ENCODE data around the gene S100A9. TPM values are rescaled to one million over a fixed set of nuclear protein-coding genes. Genes with fewer than 3 reads are reported as not detected.

S100A9 gene
- total RNA-seq, 5 donors from 2014 or later (not counting 1 experiment from before 2014, with no cell fraction given), result 0.98 to 11.5 (median 2.5) TPM; not detected in 1

DNA sequence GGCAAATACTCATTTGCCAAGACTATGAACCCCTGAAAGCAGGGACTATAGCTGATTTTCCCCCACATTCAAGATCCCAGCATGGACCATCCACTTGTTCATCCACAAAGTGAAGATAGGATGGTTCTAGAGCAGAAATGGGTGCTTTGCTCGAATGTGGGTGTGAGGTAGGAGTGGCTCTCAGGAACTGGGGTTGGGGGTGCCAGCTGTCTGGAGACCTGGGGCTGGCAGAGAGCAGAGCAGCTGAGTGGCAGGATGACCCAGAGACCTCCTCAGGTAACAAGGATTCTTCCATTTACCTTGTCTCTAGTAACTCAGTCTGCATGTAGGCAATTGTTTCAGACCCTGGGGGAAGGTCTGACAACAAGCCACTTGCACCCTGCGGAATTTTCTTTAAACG, 6.0 kb downstream of the S100A9 start:
- ChIA-PET CTCF (no interaction called here), POLR2A (no interaction called here)
- WGBS (ENCODE audit: insufficient coverage), result no CpG with 5 or more reads among the region's 3 CpGs
- H3K4me3 Mint-ChIP-seq, result no peak overlapping the region
- Histone ChIP-seq H3K4me1 (ENCODE audit: control insufficient read depth in 1 of 2, extremely low read depth in 1 of 2, insufficient read depth in 2 of 2, low read length in 2 of 2) (no peaks in the 10 kb centered on the region), H3K27me3 (replicated peaks in 1 of 2; ENCODE audit: control insufficient read depth in 2 of 2, extremely low read depth in 1 of 2, insufficient read depth in 2 of 2, low read length in 1 of 2) (peaks cover 0 to 13% of the 10 kb centered on the region in 2 experiments), H3K4me3 (ENCODE audit: control insufficient read depth in 1 of 2, extremely low read depth in 1 of 2, low read length in 1 of 2) (no peak overlapping the region), H3K27ac (ENCODE audit: low read length) (no peak overlapping the region), H3K36me3 (ENCODE audit: control insufficient read depth in 2 of 2, extremely low read depth in 1 of 2, insufficient read depth in 1 of 2, low read length in 1 of 2) (no peaks in the 10 kb centered on the region), H3K9me3 (no peaks in the 10 kb centered on the region)
- H3K36me3 Mint-ChIP-seq, result no peaks in the 10 kb centered on the region
- H3K9me3 Mint-ChIP-seq, result no peaks in the 10 kb centered on the region
- DNase-seq (no peak), ATAC-seq (replicated peaks in 1 of 4) (no peak)
- peaks cover 14% of the 10 kb centered on the region in 2 donors for H3K27me3 Mint-ChIP-seq
- peaks cover 0 to under 1% (median 0%) of the 10 kb centered on the region in 3 donors for H3K4me1 Mint-ChIP-seq
- no peak overlapping the region for H3K27ac Mint-ChIP-seq

DNA sequence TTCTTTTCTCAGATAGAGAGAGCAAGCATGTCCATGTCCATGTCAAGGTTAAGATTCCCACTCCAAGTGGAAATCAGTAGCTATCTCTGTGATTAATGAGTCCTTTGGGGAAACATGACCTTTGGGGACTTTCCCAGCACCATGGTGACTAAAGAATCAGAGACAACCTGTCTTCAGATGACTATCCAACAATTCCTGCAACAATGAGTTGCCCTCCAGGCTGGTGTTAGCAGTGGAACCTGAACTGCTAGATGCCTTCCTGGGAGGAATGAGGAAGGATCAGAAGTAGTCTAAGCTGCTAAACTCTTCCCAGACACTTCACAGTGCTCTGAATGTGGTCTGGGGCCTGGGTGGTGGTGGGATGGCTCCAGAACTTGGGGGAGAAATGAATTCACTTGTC, 6.5 kb downstream of the S100A9 start:
- no peaks in the 10 kb centered on the region for H3K9me3 Mint-ChIP-seq
- ChIA-PET CTCF (interaction anchor here in 1 of 2 donors (0.7 kb wide), 1 partner anchor 43 kb away, joined by 12 read pairs; no protein-coding TSS in a partner anchor), POLR2A (no interaction called here)
- peaks cover 0 to 13% of the 10 kb centered on the region in 2 experiments for H3K27me3 ChIP-seq (replicated peaks in 1 of 2; ENCODE audit: control insufficient read depth in 2 of 2, extremely low read depth in 1 of 2, insufficient read depth in 2 of 2, low read length in 1 of 2)
- H3K27me3 Mint-ChIP-seq, result peaks cover 14% of the 10 kb centered on the region in 2 donors
- H3K36me3 Mint-ChIP-seq, result no peaks in the 10 kb centered on the region
- H3K4me1 ChIP-seq (ENCODE audit: control insufficient read depth in 1 of 2, extremely low read depth in 1 of 2, insufficient read depth in 2 of 2, low read length in 2 of 2), result no peaks in the 10 kb centered on the region
- H3K27ac Mint-ChIP-seq, result no peak overlapping the region
- no peak overlapping the region for H3K27ac ChIP-seq (ENCODE audit: low read length)
- H3K4me3 ChIP-seq (ENCODE audit: control insufficient read depth in 1 of 2, extremely low read depth in 1 of 2, low read length in 1 of 2), result no peak overlapping the region
- ATAC-seq (replicated peaks in 1 of 4), result no peak
- no peaks in the 10 kb centered on the region for H3K9me3 ChIP-seq
- no peaks in the 10 kb centered on the region for H3K4me1 Mint-ChIP-seq
- DNase-seq, result no peak
- no peak overlapping the region for H3K4me3 Mint-ChIP-seq
- H3K36me3 ChIP-seq (ENCODE audit: control insufficient read depth in 2 of 2, extremely low read depth in 1 of 2, insufficient read depth in 1 of 2, low read length in 1 of 2), result no peaks in the 10 kb centered on the region

DNA sequence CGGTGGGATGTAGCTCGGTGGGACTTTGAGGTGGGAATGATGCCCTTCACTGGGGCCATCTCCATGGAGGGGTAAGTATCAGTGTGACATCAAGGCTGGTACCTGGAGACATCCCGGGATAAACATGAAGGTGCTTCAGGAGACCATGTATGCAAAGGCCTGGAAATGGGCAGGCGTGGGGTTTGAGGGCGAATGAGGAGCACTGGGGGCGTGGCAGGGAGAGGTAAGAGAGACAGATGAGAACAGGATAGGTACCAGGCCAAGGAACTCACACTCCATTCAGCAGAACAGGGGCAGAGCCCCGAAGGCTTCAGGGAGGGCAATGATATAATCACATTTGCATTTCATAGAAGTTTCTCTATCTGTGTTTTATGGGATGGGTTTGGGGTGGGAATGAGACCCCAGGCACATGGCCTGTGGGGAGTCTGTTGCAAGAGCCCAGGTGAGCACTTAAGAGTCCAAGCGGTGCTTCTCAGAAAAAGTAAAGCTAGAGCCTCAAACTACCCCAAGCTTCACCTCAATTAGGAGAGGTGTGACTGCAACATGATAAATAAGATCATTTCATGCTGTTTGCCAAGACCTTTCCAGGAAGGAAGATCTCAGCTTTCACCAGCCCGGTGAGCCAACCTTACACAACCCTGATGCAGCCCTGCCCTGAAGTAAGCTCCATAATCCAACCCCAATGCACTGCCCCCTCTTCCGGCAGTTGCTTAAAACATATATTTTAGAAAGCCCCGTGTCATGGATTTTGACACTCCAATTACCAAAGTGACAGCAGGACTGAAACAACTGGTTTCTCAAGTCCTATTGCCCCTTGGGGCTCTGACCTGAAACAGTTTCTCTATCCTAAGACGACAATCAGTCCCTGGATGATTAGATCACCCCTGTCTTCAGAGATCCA, 7.4 kb downstream of the S100A9 start:
- Mint-ChIP-seq H3K9me3 (no peaks in the 10 kb centered on the region), H3K27me3 (peaks cover 14 to 21% of the 10 kb centered on the region in 2 donors), H3K4me1 (no peaks in the 10 kb centered on the region), H3K36me3 (no peaks in the 10 kb centered on the region), H3K4me3 (no peak overlapping the region), H3K27ac (no peak overlapping the region)
- Histone ChIP-seq H3K4me3 (ENCODE audit: control insufficient read depth in 1 of 2, extremely low read depth in 1 of 2, low read length in 1 of 2) (no peak overlapping the region), H3K4me1 (ENCODE audit: control insufficient read depth in 1 of 2, extremely low read depth in 1 of 2, insufficient read depth in 2 of 2, low read length in 2 of 2) (no peaks in the 10 kb centered on the region), H3K36me3 (ENCODE audit: control insufficient read depth in 2 of 2, extremely low read depth in 1 of 2, insufficient read depth in 1 of 2, low read length in 1 of 2) (no peaks in the 10 kb centered on the region), H3K9me3 (no peaks in the 10 kb centered on the region), H3K27me3 (replicated peaks in 1 of 2; ENCODE audit: control insufficient read depth in 2 of 2, extremely low read depth in 1 of 2, insufficient read depth in 2 of 2, low read length in 1 of 2) (peaks cover 0 to 10% of the 10 kb centered on the region in 2 experiments), H3K27ac (ENCODE audit: low read length) (no peak overlapping the region)
- WGBS (ENCODE audit: insufficient coverage), result 83% methylated on average over 10 of the region's 12 CpGs
- no peak for ATAC-seq (replicated peaks in 1 of 4)
- no peak for DNase-seq
- ChIA-PET POLR2A (no interaction called here), CTCF (no interaction called here)

DNA sequence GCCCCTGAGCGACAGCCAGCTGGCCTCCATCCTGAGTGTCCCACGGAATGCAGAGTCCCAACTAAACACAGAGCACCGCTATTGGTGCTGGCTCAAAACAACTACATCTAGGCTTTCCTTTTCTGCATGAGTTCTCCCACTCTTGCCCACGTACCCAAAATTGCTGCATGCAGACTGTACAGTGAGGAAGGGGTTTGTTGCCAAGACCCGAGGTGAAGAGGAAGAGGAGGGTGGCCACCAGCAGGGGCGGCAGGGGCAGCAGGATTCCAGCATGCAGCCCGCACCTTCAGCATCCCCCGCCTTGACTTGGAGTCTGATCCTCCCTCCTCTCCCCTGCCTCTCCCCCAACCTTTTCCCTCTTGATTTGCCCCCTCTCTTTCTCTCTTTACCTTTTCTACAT, 8.0 kb downstream of the S100A9 start:
- H3K27ac Mint-ChIP-seq, result no peak overlapping the region
- H3K27me3 Mint-ChIP-seq, result peaks cover 14 to 21% of the 10 kb centered on the region in 2 donors
- H3K4me1 ChIP-seq (ENCODE audit: control insufficient read depth in 1 of 2, extremely low read depth in 1 of 2, insufficient read depth in 2 of 2, low read length in 2 of 2), result no peaks in the 10 kb centered on the region
- ATAC-seq (replicated peaks in 1 of 4), result no peak
- 74% methylated on average over 3 of the region's 8 CpGs for WGBS (ENCODE audit: insufficient coverage)
- POLR2A ChIA-PET, result no interaction called here
- CTCF ChIA-PET, result no interaction called here
- DNase-seq, result no peak
- H3K9me3 ChIP-seq, result no peaks in the 10 kb centered on the region
- H3K27me3 ChIP-seq (replicated peaks in 1 of 2; ENCODE audit: control insufficient read depth in 2 of 2, extremely low read depth in 1 of 2, insufficient read depth in 2 of 2, low read length in 1 of 2), result peaks cover 0 to 12% of the 10 kb centered on the region in 2 experiments
- no peak overlapping the region for H3K4me3 ChIP-seq (ENCODE audit: control insufficient read depth in 1 of 2, extremely low read depth in 1 of 2, low read length in 1 of 2)
- no peaks in the 10 kb centered on the region for H3K36me3 ChIP-seq (ENCODE audit: control insufficient read depth in 2 of 2, extremely low read depth in 1 of 2, insufficient read depth in 1 of 2, low read length in 1 of 2)
- no peaks in the 10 kb centered on the region for H3K9me3 Mint-ChIP-seq
- no peak overlapping the region for H3K27ac ChIP-seq (ENCODE audit: low read length)
- no peaks in the 10 kb centered on the region for H3K4me1 Mint-ChIP-seq
- H3K4me3 Mint-ChIP-seq, result no peak overlapping the region
- H3K36me3 Mint-ChIP-seq, result no peaks in the 10 kb centered on the region

DNA sequence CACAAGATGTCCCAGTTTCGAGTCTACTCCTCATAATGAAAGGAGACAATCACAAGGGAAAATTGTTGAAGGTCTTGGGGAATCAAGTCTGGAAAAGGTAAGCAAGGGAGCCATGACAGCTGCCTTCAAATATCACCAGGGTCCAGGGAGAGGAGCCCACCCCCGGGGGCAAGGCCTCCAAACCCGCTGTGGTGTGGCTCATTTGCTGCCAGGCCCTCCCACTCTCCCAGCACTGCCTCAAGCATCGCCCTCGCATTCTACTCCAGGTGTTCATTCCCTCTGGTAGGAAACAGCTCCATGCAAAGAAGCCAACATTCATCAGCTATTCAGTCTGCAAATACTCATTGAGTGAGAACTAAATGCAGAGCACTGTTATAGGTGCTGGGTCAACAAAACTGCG, 8.6 kb downstream of the S100A9 start:
- ChIA-PET CTCF (no interaction called here), POLR2A (no interaction called here)
- H3K4me3 Mint-ChIP-seq, result no peak overlapping the region
- H3K36me3 ChIP-seq (ENCODE audit: control insufficient read depth in 2 of 2, extremely low read depth in 1 of 2, insufficient read depth in 1 of 2, low read length in 1 of 2), result no peaks in the 10 kb centered on the region
- H3K4me1 ChIP-seq (ENCODE audit: control insufficient read depth in 1 of 2, extremely low read depth in 1 of 2, insufficient read depth in 2 of 2, low read length in 2 of 2), result no peaks in the 10 kb centered on the region
- H3K4me3 ChIP-seq (ENCODE audit: control insufficient read depth in 1 of 2, extremely low read depth in 1 of 2, low read length in 1 of 2), result no peak overlapping the region
- H3K27ac ChIP-seq (ENCODE audit: low read length), result no peak overlapping the region
- H3K9me3 Mint-ChIP-seq, result no peaks in the 10 kb centered on the region
- H3K9me3 ChIP-seq, result no peaks in the 10 kb centered on the region
- H3K27me3 Mint-ChIP-seq, result peaks cover 14 to 21% of the 10 kb centered on the region in 2 donors
- H3K36me3 Mint-ChIP-seq, result no peaks in the 10 kb centered on the region
- no peaks in the 10 kb centered on the region for H3K4me1 Mint-ChIP-seq
- no peak overlapping the region for H3K27ac Mint-ChIP-seq
- ATAC-seq (replicated peaks in 1 of 4) (no peak), DNase-seq (no peak)
- H3K27me3 ChIP-seq (replicated peaks in 1 of 2; ENCODE audit: control insufficient read depth in 2 of 2, extremely low read depth in 1 of 2, insufficient read depth in 2 of 2, low read length in 1 of 2), result peaks cover 0 to 13% of the 10 kb centered on the region in 2 experiments
- WGBS (ENCODE audit: insufficient coverage), result 100% methylated on average over 3 of the region's 6 CpGs

DNA sequence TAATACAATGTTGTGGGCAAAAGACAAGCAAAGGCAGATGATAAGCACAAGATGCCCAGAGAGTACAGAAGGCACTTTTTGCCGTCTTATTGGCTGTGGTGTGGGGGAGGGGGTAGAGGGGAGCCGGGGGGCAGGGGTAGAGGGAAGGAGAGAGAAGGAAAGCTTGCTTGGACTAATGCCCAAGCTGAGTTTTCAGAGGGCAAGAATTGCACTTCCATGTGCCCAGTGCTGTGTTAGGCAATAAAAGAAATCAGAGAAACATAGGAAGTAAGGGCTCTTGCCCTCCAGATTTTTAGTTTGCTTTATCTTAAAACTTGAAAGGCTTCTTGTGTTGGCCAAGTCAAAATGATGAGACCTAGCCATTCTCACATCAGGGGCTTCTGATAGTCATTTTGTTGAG, 9.4 kb downstream of the S100A9 start:
- H3K4me1 Mint-ChIP-seq, result no peaks in the 10 kb centered on the region
- POLR2A ChIA-PET, result no interaction called here
- Histone ChIP-seq H3K4me1 (ENCODE audit: control insufficient read depth in 1 of 2, extremely low read depth in 1 of 2, insufficient read depth in 2 of 2, low read length in 2 of 2) (no peaks in the 10 kb centered on the region), H3K4me3 (ENCODE audit: control insufficient read depth in 1 of 2, extremely low read depth in 1 of 2, low read length in 1 of 2) (no peak overlapping the region), H3K27ac (ENCODE audit: low read length) (no peak overlapping the region), H3K36me3 (ENCODE audit: control insufficient read depth in 2 of 2, extremely low read depth in 1 of 2, insufficient read depth in 1 of 2, low read length in 1 of 2) (no peaks in the 10 kb centered on the region), H3K9me3 (no peaks in the 10 kb centered on the region), H3K27me3 (replicated peaks in 1 of 2; ENCODE audit: control insufficient read depth in 2 of 2, extremely low read depth in 1 of 2, insufficient read depth in 2 of 2, low read length in 1 of 2) (peaks cover 0 to 13% of the 10 kb centered on the region in 2 experiments)
- H3K27ac Mint-ChIP-seq, result no peak overlapping the region
- 67% methylated on average over 2 of the region's 2 CpGs for WGBS (ENCODE audit: insufficient coverage)
- H3K27me3 Mint-ChIP-seq, result peaks cover 18 to 23% of the 10 kb centered on the region in 2 donors
- DNase-seq (no peak), ATAC-seq (replicated peaks in 1 of 4) (no peak)
- CTCF ChIA-PET, result no interaction called here
- no peak overlapping the region for H3K4me3 Mint-ChIP-seq
- no peaks in the 10 kb centered on the region for H3K36me3 Mint-ChIP-seq
- peaks cover 0 to 4% (median 0%) of the 10 kb centered on the region in 3 donors for H3K9me3 Mint-ChIP-seq

Measured in T-cell (primary cell).